D341Med (cell line): ENCODE results near the gene MAB21L2.
"Not testable (repeated sequence)": the region's sequence is repeated elsewhere in the genome, so short reads cannot be mapped to it uniquely, and the experiment has no call there.

Experiments
- DNase-seq: peaks from one replicate; pipeline ENCODE4 v3.0.0; 2012; ENCODE audit warnings: low spot score

Gene MAB21L2

DNA sequence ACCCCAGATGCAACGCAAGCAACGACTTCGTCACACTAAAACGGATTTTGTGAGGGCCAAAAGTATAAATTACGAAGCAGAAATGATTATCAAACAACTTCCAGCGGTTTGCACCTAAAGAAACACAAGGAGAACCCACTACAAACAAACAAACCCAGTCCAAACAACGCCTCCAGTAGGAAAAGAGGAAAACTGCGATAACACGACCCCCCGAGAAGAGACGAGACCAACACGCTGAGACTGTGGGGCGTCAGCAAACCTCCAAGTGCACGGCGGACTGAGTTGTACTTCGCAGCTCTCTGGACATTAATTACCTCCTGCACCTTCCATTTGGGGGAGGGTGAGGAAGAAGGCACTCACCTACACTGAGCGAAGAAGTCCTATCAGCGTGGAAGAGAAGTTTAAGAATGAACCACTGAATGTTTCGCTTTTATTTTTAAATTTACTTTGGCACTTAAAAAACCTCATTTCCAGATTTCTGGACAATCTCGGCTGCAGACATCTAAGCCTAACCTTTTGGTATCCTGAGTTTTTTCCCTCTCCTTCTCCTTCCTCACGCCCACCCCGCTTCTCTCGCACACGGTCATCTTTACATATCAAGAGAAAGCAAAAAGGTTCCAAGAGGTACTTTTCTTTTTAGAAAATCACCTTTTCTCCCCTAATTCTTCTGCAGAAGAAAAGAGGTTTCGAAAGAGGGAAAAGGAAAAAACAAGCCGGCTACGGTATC, at the start of gene MAB21L2:
MAB21L2 (plus strand) TSS at position 6 of the 727 bp plus-strand sequence. CDS start 879 bp downstream, outside the sequence.
- no peak for DNase-seq

DNA sequence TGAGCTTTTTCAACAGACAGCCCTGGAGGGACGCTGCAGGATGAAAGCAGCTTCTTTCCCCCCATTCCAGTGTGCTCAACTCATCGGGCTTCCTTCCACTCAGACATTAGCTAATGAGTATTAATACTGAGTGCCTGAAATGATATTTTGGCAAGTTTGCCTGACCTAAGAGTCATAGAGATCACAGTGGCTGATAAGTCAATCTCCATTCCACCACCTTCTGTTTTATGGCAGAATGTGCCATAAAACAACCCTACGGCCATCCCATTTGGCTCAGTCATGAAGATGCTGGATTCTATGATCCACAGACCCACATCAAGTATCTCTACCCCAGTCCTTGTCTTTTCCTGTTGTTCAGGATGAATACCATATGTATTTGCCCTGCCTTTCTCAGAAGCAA, 48.3 kb upstream of the MAB21L2 start:
- DNase-seq = no peak

DNA sequence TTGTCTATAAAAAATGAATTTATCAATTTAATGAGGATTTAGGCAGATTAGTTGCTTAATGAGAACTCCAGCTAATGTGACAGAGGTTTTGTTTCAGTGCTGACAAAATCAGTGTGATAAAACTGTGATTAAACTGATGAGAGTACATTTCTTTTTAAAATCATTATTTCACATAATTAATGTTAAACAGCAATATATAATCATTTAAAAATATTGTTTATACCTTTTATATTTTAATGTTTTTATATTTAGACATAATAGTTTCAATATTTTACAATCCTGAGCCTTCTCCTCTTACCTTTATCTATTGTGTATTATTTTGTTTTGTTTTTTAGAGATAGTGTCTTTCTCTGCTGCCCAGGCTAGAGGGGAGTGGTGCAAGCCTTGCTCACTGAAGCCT, 47.1 kb upstream of the MAB21L2 start:
- no peak for DNase-seq

DNA sequence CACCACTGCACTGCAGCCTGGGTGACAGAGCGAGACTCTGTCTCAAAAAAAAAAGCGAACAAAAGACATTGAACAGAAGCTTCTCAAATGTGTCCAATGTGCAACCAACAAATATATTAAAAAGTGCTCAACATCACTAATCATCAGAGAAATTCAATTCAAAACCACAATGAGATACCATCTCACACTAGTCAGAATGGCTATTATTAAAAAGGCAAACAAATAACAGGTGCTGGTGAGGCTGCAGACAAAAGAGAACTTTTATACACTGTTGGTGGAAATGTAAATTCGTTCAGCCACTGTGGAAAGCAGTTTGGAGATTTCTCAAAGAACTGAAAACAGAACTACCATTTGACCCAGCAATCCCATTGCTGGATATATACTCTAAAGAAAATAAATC, 44.0 kb upstream of the MAB21L2 start:
- DNase-seq = not testable (repeated sequence)

DNA sequence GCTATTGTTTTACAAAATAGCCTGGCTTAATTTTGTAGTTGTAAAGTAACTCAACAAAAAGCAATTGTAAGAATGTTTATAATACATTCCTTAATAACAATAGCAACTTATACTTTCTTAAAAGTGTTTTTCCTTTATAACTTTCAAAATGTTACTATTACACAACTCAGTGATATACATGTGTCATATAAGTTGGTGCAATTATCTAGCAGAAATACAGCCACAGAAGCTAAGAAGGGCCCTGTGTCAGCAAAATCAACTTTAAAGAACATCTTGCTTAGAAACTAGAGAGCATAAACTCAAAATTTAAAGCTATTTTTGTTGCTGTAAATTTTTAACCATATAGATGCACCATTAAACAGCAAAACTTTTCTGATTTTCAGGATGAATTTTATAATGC, 41.4 kb upstream of the MAB21L2 start:
- DNase-seq = no peak

DNA sequence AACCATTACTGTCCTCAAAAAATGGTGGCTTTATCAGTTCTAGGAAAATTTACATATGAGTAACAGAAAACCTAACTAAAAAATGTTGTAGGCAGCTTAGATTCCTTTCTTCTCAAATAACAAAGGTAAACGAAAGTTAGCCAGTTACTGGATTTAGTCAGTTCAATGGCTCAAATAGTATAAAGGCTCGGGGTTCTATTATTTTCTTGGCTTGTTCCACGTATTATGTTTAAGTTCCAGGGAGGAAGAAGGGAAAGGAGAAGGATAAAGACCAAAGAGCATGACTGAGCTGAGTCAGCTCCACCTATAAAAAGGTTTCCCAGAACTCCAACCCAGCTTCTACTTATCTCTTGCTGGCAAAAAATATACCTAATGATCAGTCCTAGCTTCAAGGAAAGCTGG, 41.0 kb upstream of the MAB21L2 start:
- no peak for DNase-seq

DNA sequence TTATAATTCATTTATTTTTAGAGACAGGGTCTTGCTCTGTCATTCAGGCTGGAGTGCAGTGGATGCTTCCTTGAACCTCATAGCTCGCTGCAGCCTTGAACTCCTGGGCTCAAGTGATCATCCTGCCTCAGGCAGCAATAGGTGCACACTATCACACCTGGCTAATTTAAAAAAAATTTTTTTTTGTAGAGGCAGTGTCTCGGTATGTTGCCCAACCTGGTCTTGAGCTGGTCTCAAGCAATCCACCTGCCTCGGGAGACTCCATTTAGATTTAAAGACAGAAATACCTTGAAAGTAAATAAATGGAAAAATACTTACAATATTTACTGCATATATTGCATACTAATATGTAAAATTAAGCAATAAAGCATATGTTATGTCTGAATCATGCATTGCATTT, 40.3 kb upstream of the MAB21L2 start:
- DNase-seq = no peak

DNA sequence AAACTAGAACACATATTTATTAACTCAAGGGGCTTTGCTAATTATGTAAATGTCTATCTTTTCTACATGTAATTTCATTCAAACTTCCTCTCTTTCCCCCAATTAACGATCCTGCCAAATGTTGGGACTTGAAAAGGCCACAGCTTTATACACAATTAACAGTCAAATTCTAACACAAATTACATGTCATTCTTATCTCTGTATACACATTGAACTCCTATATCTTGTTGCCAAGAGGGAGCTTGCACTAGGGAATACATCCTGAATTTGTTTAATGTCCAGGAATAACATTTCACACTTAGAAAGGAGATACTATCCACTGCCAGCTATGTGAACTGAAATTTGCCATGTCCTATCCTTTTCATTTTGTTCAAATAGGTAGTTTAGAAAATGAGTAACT, 38.9 kb upstream of the MAB21L2 start:
- DNase-seq = no peak

DNA sequence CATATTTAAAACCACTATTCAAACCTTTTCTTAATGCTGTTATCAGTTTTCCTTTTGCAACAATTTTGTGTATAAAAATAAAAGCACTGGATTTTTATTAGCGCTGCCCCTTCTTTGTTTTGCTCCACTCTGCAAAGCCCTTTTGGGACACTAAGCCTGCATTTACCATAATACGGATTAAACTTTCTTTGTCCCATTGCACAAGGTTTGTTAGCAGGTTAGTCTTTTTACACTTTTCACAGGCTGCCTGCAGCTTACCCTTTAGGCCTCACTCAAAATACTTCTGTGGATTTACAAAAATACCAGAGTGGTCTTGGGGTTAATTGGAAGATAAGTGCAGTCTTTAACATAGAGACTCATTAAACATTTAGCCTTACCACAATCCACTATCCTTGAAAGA, 35.7 kb upstream of the MAB21L2 start:
- DNase-seq = peak; percentile 40

DNA sequence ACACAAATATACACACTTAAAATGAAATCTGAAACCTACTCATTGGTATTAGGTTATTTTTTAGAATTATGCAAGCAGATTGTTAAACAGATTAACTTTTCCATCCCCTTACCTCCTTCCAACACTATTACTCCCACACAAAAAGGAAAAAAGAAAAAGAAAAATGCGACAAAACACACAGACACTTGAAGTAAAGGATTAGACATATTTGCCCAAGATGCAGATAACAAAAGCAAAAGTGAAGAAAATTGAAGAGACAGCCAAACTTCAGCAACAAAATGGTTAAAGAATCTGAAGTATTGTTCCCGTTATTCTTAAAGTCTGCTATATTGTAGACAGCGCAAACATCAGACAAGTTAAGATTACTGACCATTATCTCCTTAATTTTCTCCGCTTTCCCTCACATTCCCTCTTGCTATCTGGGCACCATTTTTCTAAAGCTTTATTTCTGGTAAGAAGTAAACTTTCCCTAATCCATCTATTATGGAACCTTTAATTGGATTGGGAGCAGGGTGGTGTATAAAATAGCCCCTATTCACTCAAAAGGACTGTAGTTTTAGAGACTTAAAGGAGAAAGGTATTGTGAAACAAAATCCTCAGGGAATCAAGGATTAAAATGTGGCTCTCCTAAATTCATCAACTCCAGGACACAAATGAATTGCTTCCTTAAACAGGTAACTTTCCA, 34.7 kb upstream of the MAB21L2 start:
- DNase-seq = no peak

DNA sequence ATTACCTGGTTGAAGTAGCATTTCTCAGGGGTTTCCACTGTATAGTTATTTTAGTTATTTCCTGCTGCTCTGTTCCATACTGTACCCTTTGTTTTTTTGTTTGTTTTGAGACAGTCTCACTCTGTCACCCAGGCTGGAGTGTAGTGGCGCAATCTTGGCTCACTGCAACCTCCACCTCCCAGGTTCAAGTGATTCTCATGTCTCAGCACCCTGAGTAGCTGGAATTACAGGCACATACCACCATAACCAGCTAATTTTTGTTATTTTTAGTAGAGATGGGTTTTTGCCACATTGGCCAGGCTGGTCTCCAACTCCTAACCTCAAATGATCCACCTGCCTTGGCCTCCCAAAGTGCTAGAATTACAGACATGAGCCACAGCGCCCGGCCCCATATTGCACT, 24.1 kb upstream of the MAB21L2 start:
- DNase-seq = not testable (repeated sequence)

DNA sequence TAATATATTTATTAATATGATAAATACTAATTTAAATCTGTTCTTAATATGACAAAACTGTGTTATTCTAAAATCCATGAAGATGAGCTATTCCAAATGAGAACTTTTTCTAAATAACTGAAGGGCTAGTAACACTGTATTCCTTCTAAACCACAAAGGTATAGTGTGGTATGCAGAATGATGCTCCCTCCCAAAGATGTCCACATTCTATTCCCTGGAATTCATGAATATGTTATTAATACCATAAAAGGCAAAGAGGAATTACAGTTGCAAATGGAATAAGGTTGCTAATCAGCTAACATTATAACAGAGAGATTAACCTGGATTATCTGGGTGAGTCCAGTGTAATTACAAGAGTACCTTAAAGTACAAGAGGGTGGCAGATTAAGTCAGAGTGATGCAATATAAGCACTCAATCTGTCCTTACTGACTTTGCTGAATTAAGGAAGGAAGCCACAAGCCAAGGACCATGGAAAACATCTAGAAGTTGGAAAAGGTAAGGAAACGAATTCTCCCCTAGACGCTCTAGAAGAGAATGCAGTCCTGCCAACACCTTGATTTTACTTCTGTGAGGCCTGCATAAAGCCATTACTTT, 20.7 kb upstream of the MAB21L2 start:
- peak; percentile 39 for DNase-seq

DNA sequence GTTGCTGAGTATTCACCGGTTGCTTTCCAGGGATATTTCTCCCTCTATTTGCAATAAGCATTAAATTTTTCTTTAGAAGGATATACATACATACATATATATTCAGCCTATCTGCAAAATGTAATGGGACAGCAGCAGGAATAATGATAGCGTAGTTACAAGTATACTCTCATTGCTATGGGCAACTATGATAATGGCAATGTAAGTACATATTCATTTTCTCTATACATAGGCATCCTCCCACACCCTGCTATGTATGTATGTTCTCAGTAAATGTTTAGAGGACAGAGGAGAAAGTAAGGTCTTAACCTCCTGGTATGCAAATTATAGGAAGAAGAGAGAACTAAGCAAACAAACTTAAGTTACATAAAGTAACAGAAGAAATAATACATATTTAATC, 19.7 kb upstream of the MAB21L2 start:
- DNase-seq = no peak

DNA sequence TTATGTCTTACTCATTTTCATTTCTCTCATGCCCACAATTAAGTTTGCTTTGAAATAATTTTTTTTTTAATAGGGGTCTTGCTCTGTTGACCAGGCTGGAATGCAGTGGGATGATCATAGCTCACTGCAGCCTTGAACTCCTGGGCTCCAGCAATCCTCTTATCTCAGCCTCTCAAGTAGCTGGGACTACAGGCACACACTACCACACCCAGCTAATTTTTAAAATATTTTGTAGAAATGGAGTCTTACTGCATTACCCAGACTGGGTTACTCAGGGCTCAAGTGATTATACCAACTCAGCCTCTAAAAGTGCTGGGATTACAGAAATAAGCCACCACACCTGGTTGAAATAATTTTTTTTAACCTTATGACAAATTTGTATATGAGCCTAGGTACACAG, 19.2 kb upstream of the MAB21L2 start:
- no peak for DNase-seq

DNA sequence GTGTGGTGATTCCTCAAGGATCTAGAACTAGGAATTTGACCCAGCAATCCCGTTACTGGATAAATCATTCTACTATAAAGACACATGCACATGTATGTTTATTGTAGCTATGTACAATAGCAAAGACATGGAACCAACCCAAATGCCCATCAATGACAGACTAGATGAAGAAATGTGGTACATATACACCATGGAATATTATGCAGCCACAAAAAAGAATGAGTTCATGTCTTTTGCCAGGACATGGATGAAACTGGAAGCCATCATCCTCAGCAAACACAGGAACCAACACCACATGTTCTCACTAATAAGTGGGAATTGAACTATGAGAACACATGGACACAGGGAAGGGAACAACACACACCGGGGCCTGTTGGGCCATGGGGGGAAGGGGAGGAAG, 17.0 kb upstream of the MAB21L2 start:
- not testable (repeated sequence) for DNase-seq

DNA sequence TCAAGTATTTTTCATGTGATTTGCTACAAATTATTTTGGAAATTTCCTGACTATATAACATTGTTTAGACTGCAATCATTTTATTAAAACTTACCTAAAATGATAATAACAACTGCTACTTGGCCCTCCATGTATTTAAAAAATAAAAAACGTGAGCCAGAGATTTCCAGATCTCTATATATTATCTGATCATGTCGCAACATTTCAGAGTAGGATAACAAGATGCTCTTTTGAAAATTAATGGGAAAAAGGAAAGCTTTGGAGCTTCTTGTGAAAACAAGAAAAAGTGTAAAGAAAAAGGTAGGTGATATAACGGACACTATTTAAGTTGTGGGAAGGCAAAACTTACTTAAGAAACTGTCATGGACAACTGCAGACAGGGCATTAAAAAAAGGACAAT, 14.9 kb upstream of the MAB21L2 start:
- no peak for DNase-seq

DNA sequence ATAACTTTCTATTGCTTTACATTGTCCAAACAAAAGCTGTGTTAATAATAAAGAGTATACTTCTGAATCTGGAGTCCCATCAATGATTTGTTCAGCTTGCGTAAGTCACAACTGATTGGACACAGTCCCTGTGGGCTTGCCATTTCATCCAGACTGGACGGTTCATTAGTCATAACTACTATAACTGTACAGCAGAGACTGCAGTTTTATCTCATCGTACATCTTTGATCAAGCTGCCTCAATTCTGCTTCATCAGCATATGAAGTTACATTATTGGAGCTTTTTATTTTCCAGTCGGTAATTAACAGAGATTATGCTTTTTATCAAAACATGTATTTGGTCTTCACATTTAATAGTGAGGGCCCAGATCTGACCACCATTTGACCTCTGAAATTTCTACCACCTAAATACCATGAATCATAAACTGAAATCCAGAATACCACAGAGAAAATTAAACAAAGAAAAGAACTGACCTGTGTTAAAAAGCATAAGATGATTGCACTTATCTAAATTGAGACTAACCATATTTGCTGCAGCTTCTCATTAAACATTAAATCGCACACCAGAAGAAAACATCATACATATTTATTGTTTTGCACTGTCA, 12.5 kb upstream of the MAB21L2 start:
- no peak for DNase-seq

DNA sequence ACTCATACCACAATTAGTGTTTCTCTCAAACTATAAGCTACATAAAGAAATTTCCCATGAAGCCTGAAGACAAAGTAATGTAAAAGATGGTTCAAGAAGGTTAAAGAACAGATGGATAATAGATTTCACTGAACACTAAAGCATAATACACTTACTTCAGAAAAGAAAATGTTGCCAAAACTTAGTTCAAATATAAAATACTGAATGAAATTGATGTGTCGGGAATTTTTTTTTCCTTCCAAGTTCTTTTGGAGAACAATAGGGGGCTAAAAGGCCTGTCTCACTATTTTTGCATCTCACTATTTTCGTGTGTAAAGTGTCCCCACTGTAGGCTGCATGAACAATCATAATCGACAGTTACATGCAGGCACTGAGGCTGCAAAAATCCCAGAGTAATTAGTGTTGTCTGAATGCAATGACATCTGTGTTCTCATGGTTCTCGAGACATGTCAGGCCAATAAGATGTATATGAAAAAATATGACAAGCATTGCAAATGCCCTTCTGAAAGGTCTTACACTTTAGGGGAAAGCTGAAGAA, 11.9 kb upstream of the MAB21L2 start:
- DNase-seq = no peak

DNA sequence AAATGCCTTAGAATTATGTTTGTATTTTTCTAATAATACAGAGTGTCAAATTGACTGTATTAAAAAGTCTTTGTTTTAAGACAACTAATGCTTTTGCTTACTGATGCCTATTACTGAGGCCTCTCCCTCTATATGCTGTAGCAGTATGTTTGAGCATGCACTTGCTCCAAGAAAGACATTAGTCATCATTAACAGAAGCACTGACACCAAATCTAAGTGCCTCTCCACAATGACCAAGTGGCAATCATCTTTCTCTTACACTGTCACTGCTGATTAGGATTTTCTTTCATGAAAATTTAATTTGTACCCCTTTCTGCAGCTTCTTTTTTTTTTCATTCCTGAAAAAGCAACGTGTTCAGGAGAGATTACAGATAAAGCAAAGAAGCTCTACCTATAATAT, 11.1 kb upstream of the MAB21L2 start:
- no peak for DNase-seq

DNA sequence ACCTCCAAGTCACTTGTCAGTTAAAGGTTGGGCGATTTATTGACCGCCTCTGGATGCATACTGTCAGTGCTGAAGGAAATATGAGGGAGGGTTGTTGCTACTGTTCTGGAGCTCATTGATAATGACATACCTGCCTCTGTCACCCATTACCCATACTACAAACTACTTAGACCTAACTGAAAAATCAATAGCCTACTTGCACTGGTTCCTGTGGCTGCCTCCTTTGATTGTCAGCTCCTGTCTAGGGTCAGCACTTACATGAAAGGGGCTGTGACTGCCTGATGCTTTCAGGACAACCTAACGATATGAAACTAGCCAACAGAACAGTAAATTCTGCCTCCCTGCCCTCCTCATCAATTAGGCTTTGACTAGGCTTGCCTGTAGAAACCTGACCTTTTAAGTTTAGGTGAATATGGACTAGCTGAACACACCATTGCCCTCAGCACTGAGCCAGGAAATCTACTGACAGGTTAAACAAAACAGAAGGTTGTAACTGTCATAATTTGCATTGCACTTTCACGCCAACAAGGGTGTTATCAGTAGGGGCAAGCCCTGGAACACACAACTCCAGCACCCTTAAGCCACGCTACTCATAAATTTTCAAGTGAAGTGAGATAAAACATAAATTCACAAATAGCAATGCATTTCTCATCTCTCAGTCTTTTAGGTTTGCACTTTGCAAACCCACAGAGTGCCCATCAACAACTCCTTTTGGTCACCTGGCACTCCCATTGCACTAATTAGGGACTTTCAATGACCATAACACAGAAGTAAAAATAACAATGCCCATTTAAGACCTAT, 9.0 kb upstream of the MAB21L2 start:
- DNase-seq = no peak

DNA sequence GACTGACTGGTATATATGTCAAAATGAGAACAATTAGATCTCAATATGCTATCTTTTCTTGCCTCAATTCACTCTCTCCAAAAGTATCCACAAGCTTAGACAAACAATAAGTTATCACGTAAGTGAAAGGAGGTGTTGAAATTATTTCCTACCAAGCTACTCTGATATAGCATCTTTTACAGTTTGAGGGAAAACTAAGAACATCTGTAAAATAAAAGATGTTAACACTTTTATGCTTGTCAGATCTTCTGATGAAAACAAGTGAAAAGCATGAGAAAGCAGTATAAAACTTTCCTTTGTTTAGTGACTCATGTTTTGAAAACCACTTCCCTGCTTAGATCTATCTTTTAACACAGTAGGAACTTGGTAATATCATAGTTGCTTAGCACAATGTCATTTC, 8.4 kb upstream of the MAB21L2 start:
- no peak for DNase-seq

DNA sequence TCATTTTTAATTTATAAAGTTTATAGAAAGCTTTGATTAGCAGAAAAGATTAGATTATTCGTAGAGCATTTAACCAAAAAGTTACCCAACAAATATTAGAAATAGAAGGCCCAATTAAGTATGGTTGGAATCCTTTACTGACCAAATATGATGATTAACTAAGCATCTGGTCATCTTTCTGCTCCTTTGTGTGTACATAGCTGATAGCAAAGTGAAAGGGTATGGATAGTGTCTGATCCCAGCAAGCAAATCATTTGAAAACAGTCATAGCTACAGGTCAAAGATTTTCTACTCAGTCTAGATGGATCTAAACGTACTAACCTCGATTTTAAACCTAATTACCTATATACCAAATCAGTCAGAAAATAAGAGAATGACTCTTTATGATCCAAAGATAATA, 7.3 kb upstream of the MAB21L2 start:
- no peak for DNase-seq
